IPS-NIHi7 (cell line): ENCODE data around the gene POLR3C.

Source experiments
- DNase-seq: peaks from one replicate; pipeline ENCODE4 v3.0.0; 2012; ENCODE audit warnings: mixed read lengths; ENCODE audit errors: extremely low spot score

The POLR3C gene

DNA sequence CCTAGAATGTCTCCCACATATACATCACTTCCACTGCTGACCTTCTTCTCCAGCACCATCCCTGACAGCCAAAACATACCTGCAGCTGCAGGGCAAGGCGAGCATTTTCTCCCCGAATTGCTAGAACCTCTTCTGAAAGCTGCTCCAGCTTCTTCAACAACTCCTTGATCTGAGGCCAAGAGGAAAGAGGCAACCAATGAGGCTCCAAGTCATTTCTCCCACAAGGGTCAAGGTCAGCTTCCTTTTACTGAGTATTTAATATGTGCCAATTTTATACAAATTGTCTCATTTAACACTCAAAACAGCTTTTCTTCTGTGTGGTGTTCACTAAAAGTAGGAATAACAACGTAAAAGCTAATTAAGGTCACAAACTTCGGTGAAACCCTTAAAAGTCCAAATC, 44.2 kb downstream of the POLR3C start:
- no peak for DNase-seq

- DNase-seq = peak; percentile 56
Observed at GRCh38 chr1:145871994-145872924, 48.3 kb downstream of the POLR3C start.

GRCh38 chr1:145874646-145875045, 50.6 kb downstream of the POLR3C start:
- DNase-seq = no peak

DNA sequence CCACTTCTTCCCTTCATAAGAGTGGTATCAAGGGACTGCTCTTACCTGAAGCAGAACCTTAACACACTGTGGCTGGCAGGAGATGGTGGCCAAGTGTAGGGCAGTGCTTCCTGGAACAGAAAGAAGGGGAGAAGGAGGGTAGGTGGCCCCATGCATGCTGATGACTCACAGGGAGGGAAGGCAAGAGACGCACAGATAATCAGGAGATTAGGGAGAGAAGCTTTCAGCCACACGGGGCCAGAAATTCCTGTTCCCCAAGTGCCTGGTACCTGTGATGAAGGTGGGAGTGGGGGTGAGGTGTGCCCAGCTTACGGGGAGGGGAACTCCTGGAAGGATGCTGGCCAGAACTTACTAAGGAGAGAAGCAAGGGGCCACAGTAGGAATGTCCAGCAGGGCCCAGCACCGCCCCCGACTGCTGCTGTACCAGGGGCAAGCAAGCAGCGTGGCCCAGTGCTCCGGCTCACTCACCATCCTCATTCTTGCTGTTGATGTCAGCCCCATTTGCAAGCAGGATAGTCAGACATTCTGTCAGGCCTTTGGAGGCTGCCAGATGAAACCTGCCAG, 54.0 kb downstream of the POLR3C start:
- DNase-seq = no peak

GRCh38 chr1:145878724-145879123, 54.7 kb downstream of the POLR3C start:
- DNase-seq = no peak

- DNase-seq = no peak
Observed at GRCh38 chr1:145879775-145880174, 55.8 kb downstream of the POLR3C start.

GRCh38 chr1:145884675-145885074, 60.7 kb downstream of the POLR3C start:
- no peak for DNase-seq

GRCh38 chr1:145885738-145886287, 61.8 kb downstream of the POLR3C start, which contains the start of gene ANKRD35:
TSS of gene ANKRD35 (minus strand) at chr1:145885866. CDS start at chr1:145885758, 108 bp downstream.
- DNase-seq = peak; percentile 95

- no peak for DNase-seq
Observed at GRCh38 chr1:145886390-145886789, 62.4 kb downstream of the POLR3C start.

DNA sequence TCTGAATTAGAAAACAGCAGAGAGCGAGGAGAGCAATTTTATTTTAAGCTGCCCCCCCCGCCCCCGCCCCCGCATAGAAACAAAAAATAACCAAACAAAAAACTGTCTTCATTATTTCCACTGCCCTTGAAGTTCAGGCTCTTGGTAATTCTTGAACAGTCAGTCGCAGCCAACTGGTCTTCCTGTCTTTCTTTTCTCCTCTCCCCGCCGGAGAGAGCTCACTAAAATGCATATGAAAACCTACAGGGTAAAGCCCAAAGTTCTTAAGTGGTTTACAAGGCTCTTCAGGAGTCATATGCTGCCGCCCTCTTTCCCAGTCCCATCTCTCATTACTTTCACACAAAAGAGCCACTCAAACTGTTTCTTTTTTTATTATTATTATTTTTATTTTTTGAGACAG, 62.8 kb downstream of the POLR3C start:
- no peak for DNase-seq

GRCh38 chr1:145887631-145888030, 63.6 kb downstream of the POLR3C start:
- DNase-seq = no peak

DNA sequence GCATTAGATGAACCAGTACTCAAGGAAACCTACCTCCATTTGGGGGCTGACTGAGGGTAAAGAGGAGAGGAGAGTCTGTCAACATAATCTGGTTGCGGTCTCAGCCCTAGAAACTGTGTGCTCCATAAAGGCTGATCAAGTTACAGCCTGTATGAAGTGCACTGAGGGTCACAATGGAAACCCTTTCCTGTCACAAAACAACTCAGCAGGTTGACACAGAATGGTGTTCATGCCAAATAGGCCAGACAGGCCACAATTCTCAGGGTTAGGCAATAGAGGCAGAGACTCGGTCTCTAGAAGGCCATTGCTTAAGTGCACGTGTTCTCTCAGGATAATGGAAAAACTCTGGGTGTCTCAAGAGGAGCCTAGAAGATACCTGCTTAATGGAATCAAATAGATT, 65.7 kb downstream of the POLR3C start:
- DNase-seq = no peak

DNA sequence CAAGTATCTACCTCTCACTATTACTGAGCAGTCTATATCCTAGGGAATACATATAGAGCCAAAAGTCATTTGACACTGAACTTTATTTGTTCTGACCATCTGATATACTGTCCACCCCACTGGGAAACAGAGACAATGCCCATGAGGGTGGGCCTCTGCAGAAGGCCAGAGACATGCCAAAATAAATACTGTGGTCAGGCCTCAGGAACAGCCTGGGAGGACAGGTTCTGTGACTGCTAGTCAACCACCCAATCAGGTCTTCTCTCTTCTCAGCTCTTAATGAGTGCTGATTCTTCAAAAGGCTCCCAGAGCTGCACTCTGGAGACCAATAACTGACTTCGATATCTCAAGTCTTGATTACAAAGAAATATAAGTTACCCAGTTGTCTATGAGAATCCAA, 67.1 kb downstream of the POLR3C start:
- no peak for DNase-seq

DNA sequence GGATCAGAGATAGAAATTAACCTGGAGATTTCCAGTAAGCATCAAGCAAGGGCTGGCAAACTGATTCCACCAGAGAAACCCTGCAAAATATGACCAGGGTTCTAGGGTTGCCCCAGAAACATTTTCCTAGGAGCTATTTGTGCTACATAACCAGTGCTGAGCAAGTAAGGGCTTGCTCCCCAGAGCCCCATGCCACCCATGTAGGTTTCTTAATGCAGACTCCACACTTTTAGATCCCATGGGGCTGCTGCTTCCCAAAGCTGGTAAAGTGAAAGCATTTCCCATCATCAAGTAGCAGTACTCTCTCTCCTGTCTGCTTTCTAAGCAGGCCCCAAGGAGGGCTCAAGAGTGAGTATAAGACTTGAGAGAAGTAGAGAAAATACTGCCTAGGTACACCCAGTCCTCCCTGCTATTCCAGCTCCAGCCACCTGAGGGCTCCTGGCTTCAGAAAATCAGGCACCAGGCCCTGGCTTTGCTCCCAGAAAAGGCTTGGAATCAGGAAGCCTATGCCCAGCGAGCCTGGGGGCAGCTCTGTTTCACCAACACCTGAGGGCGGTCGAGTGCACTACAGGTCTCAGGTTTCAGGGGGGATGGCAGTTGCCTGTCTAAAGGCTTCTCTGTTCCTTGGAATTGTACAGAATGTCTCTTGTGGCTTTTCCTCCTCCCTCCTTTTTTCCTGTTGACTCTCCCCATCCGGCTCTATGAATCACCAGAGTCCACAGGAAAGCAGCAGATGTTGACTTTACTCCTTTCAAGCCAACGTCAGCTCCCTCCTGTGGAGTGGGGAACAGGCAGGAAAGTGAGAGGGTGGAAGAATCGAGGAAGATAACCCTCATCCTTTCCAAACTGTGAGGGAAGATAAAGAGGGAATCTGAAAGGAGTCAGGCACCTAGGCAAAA, 67.8 kb downstream of the POLR3C start:
- peak; percentile 98 for DNase-seq

DNA sequence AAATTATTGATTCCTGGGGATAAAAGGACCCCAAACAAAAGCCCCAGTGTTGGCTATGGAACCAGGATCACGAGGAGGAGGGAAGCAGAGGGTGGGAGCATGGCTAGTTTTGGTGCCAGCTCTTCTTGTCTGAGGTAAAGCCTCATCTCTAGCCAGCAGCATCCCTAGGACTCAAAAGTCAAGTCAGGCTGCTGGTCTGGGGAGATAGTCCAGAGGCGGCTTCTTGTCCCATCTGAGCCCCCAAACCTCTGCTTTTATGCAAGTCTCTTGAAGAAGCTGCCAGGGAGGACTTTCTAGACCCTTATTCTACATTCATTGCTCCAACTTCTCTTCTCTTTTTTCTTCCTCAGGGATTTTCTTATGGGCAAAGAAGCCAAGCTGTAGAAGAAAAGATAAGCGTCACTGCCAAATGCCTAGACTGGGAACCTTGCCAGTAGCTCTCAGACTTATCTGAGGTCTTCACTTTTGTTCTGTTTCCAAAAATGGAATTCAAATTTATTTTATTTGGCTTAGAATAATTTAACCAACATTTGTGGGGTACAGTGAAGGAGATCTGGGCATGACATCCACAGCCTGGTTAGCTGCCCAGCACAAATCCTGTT, 68.6 kb downstream of the POLR3C start:
- DNase-seq = no peak

DNA sequence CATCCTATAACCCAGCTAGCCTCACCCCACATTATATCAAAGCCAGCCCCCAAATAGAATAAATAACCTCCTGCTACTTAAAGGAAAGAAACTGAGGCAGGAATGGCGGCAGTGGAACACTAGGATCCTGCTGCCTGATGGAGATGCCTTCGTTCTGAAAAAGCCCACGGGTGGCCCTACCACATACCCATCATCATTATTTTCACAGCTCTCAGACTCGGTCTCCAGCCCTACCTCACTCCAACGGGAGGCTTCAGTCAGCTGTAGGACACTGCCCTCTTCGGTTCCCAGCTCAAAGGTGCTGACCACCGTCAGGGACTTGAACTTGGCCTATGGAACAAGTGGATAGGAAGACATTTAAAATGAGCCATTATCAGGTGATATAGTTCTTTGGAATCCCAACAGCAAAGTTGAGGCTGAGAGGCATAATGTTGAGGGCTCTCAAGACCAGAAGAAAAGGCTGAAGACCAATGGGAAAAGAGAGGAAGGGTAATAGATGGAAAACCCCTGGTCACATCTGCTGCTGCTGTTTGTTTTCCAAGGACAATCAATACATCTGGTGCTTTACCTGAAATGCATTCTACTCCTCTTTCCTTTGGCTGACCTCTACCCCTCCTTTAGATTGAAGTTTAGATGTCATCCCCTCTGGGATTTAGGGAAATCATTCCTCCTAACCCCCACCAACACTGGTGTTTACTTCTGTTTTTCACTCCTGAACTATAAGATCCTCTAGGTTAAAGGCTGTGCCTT, 69.5 kb downstream of the POLR3C start:
- no peak for DNase-seq
